ENCODE measurements around the gene GOPC.

The GOPC gene

DNA sequence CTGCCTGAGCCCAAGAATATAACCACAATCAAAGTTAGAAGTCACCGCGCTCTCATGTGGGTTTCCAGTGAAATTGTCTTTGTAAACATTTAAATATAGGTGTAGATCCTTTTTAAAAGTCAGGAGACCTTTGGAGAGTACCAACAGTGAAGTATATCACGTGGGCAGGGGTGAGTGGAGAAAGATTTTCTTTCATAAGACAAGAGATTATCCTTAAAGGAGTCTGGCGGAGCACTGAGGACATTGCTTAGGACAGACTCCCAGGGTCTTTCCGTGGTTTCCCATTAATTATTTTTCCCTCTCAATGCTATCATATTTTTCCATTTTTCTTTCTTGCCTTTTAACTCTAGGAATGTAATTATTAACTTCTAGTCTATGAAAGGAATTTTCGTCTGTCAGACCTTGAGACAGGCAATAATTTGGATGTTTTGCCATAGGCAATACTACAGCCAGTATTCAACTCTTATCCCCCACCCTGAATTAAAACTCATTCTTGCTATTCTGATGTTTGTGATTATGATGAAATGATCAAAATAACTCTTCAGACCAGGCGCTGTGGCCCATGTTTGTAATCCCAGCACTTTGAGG is 88.4 kb downstream of the GOPC start:
- DNase-seq (ENCODE audit: low spot score), result no peak

GRCh38 chr6:117512987-117513573 is 89.2 kb downstream of the GOPC start:
- DNase-seq (ENCODE audit: low spot score), result no peak

DNA sequence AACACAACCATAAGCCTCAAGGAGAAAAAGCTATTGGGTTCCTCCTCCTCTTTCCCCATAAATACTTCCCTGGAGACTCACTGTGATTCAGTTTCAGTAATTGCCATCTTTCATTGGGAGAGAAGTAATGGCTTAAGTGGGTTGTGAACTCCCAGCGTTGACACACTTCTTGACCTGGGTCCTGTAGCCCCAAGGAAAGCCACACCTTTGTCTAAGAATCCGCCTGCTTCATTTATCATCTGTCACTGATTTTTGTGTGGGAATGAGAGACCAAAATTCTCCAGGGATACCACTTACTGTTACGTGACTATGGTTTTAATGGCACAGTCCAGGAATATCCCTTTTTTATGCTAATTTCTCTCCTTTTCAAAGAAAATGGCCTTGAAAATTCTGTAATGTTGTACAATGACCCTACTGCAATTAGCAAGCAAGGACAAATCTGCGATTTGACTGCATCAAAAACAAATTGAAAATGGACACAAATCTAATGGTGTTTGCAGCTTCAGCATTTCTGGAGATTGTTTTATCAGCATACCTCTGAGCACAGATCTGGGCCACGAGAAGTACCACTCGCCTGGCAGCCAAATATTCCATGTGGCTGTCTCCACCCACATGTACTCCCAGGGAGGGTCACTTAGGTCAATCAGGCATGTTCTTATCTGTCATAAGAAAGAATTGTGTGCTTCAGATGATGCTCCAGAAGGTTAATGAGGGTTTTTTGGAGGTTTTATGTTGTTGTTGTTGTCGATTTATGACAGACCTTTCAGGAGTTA is 90.1 kb downstream of the GOPC start:
- no peak for DNase-seq (ENCODE audit: low spot score)
